Smooth muscle cell (in vitro differentiated cells): Measurements from ENCODE around the gene LCE3D. TPM values are rescaled to one million over a fixed set of nuclear protein-coding genes. Genes with fewer than 3 reads are reported as not detected.

Source experiments
- DNase-seq: peaks from one replicate; lab custom pipeline; 2025; ENCODE audit not compliant: unreplicated experiment; lab: John Stamatoyannopoulos, UW
- H2AFZ ChIP-seq: fragments of 200-600 bp; sonication (generic); 2 replicates; pipeline ENCODE4 v1.6.0; 2016; ENCODE audit warnings: antibody characterized with exemption, low read depth, mild to moderate bottlenecking
- H3F3A ChIP-seq: fragments of 200-600 bp; sonication (generic); 2 replicates; pipeline ENCODE4 v1.6.0; 2017; ENCODE audit warnings: antibody characterized with exemption, low read depth
- H3K27ac ChIP-seq: fragments of 200-600 bp; sonication (generic); 2 replicates; pipeline ENCODE4 v1.5.1; 2016; ENCODE audit warnings: low read depth, mild to moderate bottlenecking
- H3K27me3 ChIP-seq: fragments of 200-600 bp; sonication (generic); 2 replicates; pipeline ENCODE4 v1.6.1; 2016; ENCODE audit warnings: low read depth, mild to moderate bottlenecking
- H3K36me3 ChIP-seq: fragments of 200-600 bp; sonication (generic); 2 replicates; pipeline ENCODE4 v1.5.1; 2016; ENCODE audit warnings: low read depth
- H3K4me1 ChIP-seq: fragments of 200-600 bp; sonication (generic); 2 replicates; pipeline ENCODE4 v1.5.1; 2016; ENCODE audit warnings: low read depth
- H3K4me2 ChIP-seq: fragments of 200-600 bp; sonication (generic); 2 replicates; pipeline ENCODE4 v1.6.0; 2016; ENCODE audit warnings: mild to moderate bottlenecking
- H3K4me3 ChIP-seq: fragments of 200-600 bp; sonication (generic); 2 replicates; pipeline ENCODE4 v1.5.1; 2016; ENCODE audit warnings: mild to moderate bottlenecking
- H3K79me2 ChIP-seq: fragments of 200-600 bp; sonication (generic); 2 replicates; pipeline ENCODE4 v1.6.0; 2016; ENCODE audit warnings: low read depth, mild to moderate bottlenecking
- H3K9ac ChIP-seq: fragments of 200-600 bp; sonication (generic); 2 replicates; pipeline ENCODE4 v1.6.0; 2016; ENCODE audit warnings: low read depth
- H3K9me3 ChIP-seq: fragments of 200-600 bp; sonication (generic); replicated peaks from 2 replicates; pipeline ENCODE4 v1.5.1; 2016; ENCODE audit warnings: low read depth
- H4K20me1 ChIP-seq: fragments of 200-600 bp; sonication (generic); 2 replicates; pipeline ENCODE4 v1.6.0; 2016; ENCODE audit warnings: low read depth
- WGBS: methylation state at CpG from one replicate; pipeline ENCODE4 v1.1.7; 2016; ENCODE audit warnings: low lambda C conversion rate; 5-methylcytosine and 5-hydroxymethylcytosine counted together
- polyA plus RNA-seq: library from polyadenylated mRNA; unstranded; fragments of >200 nt; fragmentation: Nextera tagmentation; extraction: Ambion mirVana; gene quantifications from 2 replicates; pipeline ENCODE4 v1.2.1, GENCODE V29; 2016
- small RNA-seq: library from RNA; depleted of rRNA; stranded (forward); fragments of <200 nt; gene quantifications from one replicate; pipeline ENCODE3, GENCODE V24; 2014
- total RNA-seq: library from RNA; depleted of rRNA; stranded (reverse); fragments of >200 nt; gene quantifications from 2 replicates; pipeline ENCODE4 v1.2.3, GENCODE V29; 2014
- TF ChIP-seq, protein P1 (sequence below): fragments of 200-600 bp; sonication (generic); IDR thresholded peaks from 2 replicates; pipeline ENCODE4 v1.5.1; 2017; ENCODE audit warnings: borderline replicate concordance, mild to moderate bottlenecking, antibody characterized with exemption; ENCODE audit not compliant: insufficient read depth, poor library complexity, severe bottlenecking

The LCE3D gene
- total and polyA plus RNA-seq, 2 experiments from 2014 or later, result not detected

DNA sequence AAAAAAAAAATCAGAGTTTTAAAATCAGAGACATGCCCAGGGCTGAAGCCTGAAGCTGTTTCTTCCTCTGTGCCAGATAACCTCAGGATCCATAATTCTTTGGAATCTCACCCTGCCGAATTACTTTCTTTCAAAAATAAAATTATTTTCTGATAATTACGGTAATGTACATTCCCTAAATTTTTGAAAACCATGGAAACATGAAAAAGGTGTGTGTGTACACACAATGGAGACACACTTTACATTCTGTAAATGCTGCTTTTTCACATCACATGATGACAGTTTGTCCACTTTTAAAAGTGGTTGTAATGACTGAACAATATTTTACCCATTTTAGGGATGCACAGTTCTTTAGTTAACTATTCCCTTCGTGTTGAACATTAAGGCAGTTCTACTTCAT is 44.5 kb downstream of the LCE3D start:
- DNase-seq, result no peak
- Histone ChIP-seq H3K4me1 (no peaks in the 10 kb centered on the region), H3K27ac (no peak overlapping the region), H3K4me2 (no peak overlapping the region), H3K79me2 (no peaks in the 10 kb centered on the region), H3K27me3 (no peaks in the 10 kb centered on the region), H3K36me3 (no peaks in the 10 kb centered on the region), H3K9ac (no peak overlapping the region), H4K20me1 (no peaks in the 10 kb centered on the region), H3K4me3 (no peak overlapping the region), H3K9me3 (peaks cover 6% of the 10 kb centered on the region), H2AFZ (no peak overlapping the region), H3F3A (no peaks in the 10 kb centered on the region)
- TF ChIP-seq, protein P1, sequence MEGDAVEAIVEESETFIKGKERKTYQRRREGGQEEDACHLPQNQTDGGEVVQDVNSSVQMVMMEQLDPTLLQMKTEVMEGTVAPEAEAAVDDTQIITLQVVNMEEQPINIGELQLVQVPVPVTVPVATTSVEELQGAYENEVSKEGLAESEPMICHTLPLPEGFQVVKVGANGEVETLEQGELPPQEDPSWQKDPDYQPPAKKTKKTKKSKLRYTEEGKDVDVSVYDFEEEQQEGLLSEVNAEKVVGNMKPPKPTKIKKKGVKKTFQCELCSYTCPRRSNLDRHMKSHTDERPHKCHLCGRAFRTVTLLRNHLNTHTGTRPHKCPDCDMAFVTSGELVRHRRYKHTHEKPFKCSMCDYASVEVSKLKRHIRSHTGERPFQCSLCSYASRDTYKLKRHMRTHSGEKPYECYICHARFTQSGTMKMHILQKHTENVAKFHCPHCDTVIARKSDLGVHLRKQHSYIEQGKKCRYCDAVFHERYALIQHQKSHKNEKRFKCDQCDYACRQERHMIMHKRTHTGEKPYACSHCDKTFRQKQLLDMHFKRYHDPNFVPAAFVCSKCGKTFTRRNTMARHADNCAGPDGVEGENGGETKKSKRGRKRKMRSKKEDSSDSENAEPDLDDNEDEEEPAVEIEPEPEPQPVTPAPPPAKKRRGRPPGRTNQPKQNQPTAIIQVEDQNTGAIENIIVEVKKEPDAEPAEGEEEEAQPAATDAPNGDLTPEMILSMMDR, result no peak
- WGBS, result 59% methylated on average over 3 of the region's 3 CpGs

DNA sequence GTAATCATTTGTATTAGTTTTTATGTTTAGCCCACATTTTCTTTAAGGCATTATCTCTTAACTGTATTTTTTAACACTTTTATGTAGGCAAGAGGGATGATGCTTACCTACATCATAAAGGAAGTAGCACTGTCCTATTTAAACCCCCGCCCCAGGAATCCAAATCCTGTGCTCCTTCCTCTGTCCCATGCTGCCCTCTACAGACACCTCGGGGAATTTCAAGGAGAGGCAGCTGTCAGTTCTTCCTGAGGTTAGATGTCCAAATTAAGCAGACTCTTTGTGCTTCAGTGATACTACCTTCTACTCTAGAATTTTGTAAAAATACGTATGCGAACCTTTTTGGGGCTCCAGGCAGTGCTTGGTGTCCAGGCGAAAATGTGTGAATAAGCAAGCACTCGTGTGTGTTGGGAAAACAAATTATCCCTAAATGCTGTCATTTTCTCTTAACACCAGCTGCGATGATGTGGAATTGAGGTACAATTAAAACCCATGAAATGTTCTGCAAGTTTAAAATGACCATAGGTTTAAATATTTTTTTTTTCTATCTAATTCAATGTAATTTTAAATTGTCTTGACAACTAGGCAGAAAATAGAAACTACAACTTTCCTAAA is 46.9 kb downstream of the LCE3D start:
- TF ChIP-seq, protein P1, result no peak
- Histone ChIP-seq H3K9me3 (peaks cover 20% of the 10 kb centered on the region), H3K4me2 (no peak overlapping the region), H2AFZ (no peak overlapping the region), H3F3A (no peaks in the 10 kb centered on the region), H3K27ac (no peak overlapping the region), H3K4me1 (no peaks in the 10 kb centered on the region), H3K79me2 (no peaks in the 10 kb centered on the region), H4K20me1 (no peaks in the 10 kb centered on the region), H3K36me3 (no peaks in the 10 kb centered on the region), H3K4me3 (no peak overlapping the region), H3K27me3 (no peaks in the 10 kb centered on the region), H3K9ac (no peak overlapping the region)
- DNase-seq, result no peak
- 52% methylated on average over 7 of the region's 7 CpGs for WGBS

Small RNAs within 50 kb of the gene (small RNA-seq; reads per million reads assigned to genes)
- not detected for gene LCE3A
- gene LCE3B, result not detected

Other genes starting within 250 kb of the LCE3D start
- gene FLG2, start 220.5 kb downstream of the LCE3D start, total RNA-seq, result not detected in 2 replicates
- gene FLG2, start 220.5 kb downstream of the LCE3D start, polyA plus RNA-seq, result not detected in 2 replicates
- not detected in 2 replicates for gene CRNN, start 166.3 kb downstream of the LCE3D start, total RNA-seq
- not detected in 2 replicates for gene CRNN, start 166.3 kb downstream of the LCE3D start, polyA plus RNA-seq
- gene LCE5A, start 69.7 kb downstream of the LCE3D start, total RNA-seq, result not detected in 2 replicates
- gene LCE5A, start 69.7 kb downstream of the LCE3D start, polyA plus RNA-seq, result not detected in 2 replicates
- not detected in 2 replicates for gene CRCT1, start 66.0 kb downstream of the LCE3D start, total RNA-seq
- not detected in 2 replicates for gene CRCT1, start 66.0 kb downstream of the LCE3D start, polyA plus RNA-seq
- gene LCE3E, start 13.7 kb downstream of the LCE3D start, total RNA-seq, result not detected in 2 replicates
- not detected in 2 replicates for gene LCE3E, start 13.7 kb downstream of the LCE3D start, polyA plus RNA-seq
- not detected in 2 replicates for gene LCE3C, start 19.7 kb upstream of the LCE3D start, total RNA-seq
- gene LCE3C, start 19.7 kb upstream of the LCE3D start, polyA plus RNA-seq, result not detected in 2 replicates
- not detected in 2 replicates for gene LCE3B, start 33.3 kb upstream of the LCE3D start, total RNA-seq
- not detected in 2 replicates for gene LCE3B, start 33.3 kb upstream of the LCE3D start, polyA plus RNA-seq
- not detected in 2 replicates for gene LCE3A, start 42.6 kb upstream of the LCE3D start, total RNA-seq
- not detected in 2 replicates for gene LCE3A, start 42.6 kb upstream of the LCE3D start, polyA plus RNA-seq
- not detected in 2 replicates for gene LCE2D, start 82.9 kb upstream of the LCE3D start, total RNA-seq
- gene LCE2D, start 82.9 kb upstream of the LCE3D start, polyA plus RNA-seq, result not detected in 2 replicates
- gene LCE2C, start 94.8 kb upstream of the LCE3D start, total RNA-seq, result not detected in 2 replicates
- gene LCE2C, start 94.8 kb upstream of the LCE3D start, polyA plus RNA-seq, result not detected in 2 replicates
- gene LCE2B, start 105.6 kb upstream of the LCE3D start, total RNA-seq, result not detected in 2 replicates
- not detected in 2 replicates for gene LCE2B, start 105.6 kb upstream of the LCE3D start, polyA plus RNA-seq
- gene LCE2A, start 117.8 kb upstream of the LCE3D start, total RNA-seq, result not detected in 2 replicates
- gene LCE2A, start 117.8 kb upstream of the LCE3D start, polyA plus RNA-seq, result not detected in 2 replicates
- gene LCE4A, start 127.6 kb upstream of the LCE3D start, total RNA-seq, result not detected in 2 replicates
- gene LCE4A, start 127.6 kb upstream of the LCE3D start, polyA plus RNA-seq, result not detected in 2 replicates
- not detected in 2 replicates for gene KPRP, start 177.5 kb upstream of the LCE3D start, total RNA-seq
- gene KPRP, start 177.5 kb upstream of the LCE3D start, polyA plus RNA-seq, result not detected in 2 replicates
- gene LCE1F, start 194.6 kb upstream of the LCE3D start, total RNA-seq, result not detected in 2 replicates
- not detected in 2 replicates for gene LCE1F, start 194.6 kb upstream of the LCE3D start, polyA plus RNA-seq
- not detected in 2 replicates for gene LCE1E, start 205.7 kb upstream of the LCE3D start, total RNA-seq
- gene LCE1E, start 205.7 kb upstream of the LCE3D start, polyA plus RNA-seq, result not detected in 2 replicates
- gene LCE1D, start 216.2 kb upstream of the LCE3D start, total RNA-seq, result not detected in 2 replicates
- not detected in 2 replicates for gene LCE1D, start 216.2 kb upstream of the LCE3D start, polyA plus RNA-seq
- not detected in 2 replicates for gene LCE1C, start 226.1 kb upstream of the LCE3D start, total RNA-seq
- gene LCE1C, start 226.1 kb upstream of the LCE3D start, polyA plus RNA-seq, result not detected in 2 replicates
- not detected in 2 replicates for gene LCE1B, start 231.5 kb upstream of the LCE3D start, total RNA-seq
- not detected in 2 replicates for gene LCE1B, start 231.5 kb upstream of the LCE3D start, polyA plus RNA-seq
- gene LCE1A, start 247.0 kb upstream of the LCE3D start, total RNA-seq, result not detected in 2 replicates
- not detected in 2 replicates for gene LCE1A, start 247.0 kb upstream of the LCE3D start, polyA plus RNA-seq